HEK293 (cell line): ENCODE data around the gene ASIC1.
A peak's percentile ranks its signal among the peaks of the same experiment; 100 is the strongest.

Source experiments
- GLIS1 ChIP-seq: fragments of 450-650 bp; formaldehyde crosslinking; IDR thresholded peaks from 2 replicates; pipeline ENCODE4 v1.5.1; 2016; ENCODE audit warnings: missing biosample characterization, missing genetic modification characterization
- HOXD13 ChIP-seq: sonication (generic); formaldehyde crosslinking; IDR thresholded peaks from 2 replicates; pipeline ENCODE4 v1.8.0; 2022; ENCODE audit warnings: missing genetic modification reagents, borderline replicate concordance
- KLF7 ChIP-seq: fragments of 450-650 bp; formaldehyde crosslinking; IDR thresholded peaks from 2 replicates; pipeline ENCODE4 v1.5.1; 2016; ENCODE audit warnings: missing biosample characterization, missing genetic modification characterization, borderline replicate concordance
- RBAK ChIP-seq: fragments of 450-650 bp; formaldehyde crosslinking; IDR thresholded peaks from 2 replicates; pipeline ENCODE4 v1.5.1; 2016; ENCODE audit warnings: missing biosample characterization, missing genetic modification characterization
- TRIM28 ChIP-seq: IDR thresholded peaks from 2 replicates; pipeline ENCODE4 v1.6.1; 2011; ENCODE audit warnings: low read length, control low read depth, borderline replicate concordance
- TSHZ1 ChIP-seq: fragments of 450-650 bp; formaldehyde crosslinking; IDR thresholded peaks from 2 replicates; pipeline ENCODE4 v1.5.1; 2016; ENCODE audit warnings: missing biosample characterization, missing genetic modification characterization, borderline replicate concordance
- YY2 ChIP-seq: fragments of 450-650 bp; formaldehyde crosslinking; IDR thresholded peaks from 2 replicates; pipeline ENCODE4 v1.5.1; 2016; ENCODE audit warnings: missing biosample characterization, missing genetic modification characterization
- ZBTB10 ChIP-seq: fragments of 450-650 bp; formaldehyde crosslinking; IDR thresholded peaks from 2 replicates; pipeline ENCODE4 v1.5.1; 2016; ENCODE audit warnings: missing biosample characterization, missing genetic modification characterization
- ZBTB20 ChIP-seq: fragments of 450-650 bp; formaldehyde crosslinking; IDR thresholded peaks from 2 replicates; pipeline ENCODE4 v1.5.1; 2016; ENCODE audit warnings: missing biosample characterization, missing genetic modification characterization
- ZBTB21 ChIP-seq: fragments of 450-650 bp; formaldehyde crosslinking; IDR thresholded peaks from 2 replicates; pipeline ENCODE4 v1.5.1; 2017; ENCODE audit warnings: missing biosample characterization, missing genetic modification characterization
- ZFP37 ChIP-seq: fragments of 450-650 bp; formaldehyde crosslinking; IDR thresholded peaks from 2 replicates; pipeline ENCODE4 v1.5.1; 2016; ENCODE audit warnings: missing biosample characterization, missing genetic modification characterization
- ZNF112 ChIP-seq: fragments of 450-650 bp; formaldehyde crosslinking; IDR thresholded peaks from 2 replicates; pipeline ENCODE4 v1.5.0; 2017; ENCODE audit warnings: missing biosample characterization, missing genetic modification characterization
- ZNF114 ChIP-seq: fragments of 450-650 bp; formaldehyde crosslinking; IDR thresholded peaks from 2 replicates; pipeline ENCODE4 v1.5.0; 2017; ENCODE audit warnings: missing biosample characterization, missing genetic modification characterization
- ZNF140 ChIP-seq: fragments of 450-650 bp; formaldehyde crosslinking; IDR thresholded peaks from 2 replicates; pipeline ENCODE4 v1.5.1; 2016; ENCODE audit warnings: missing biosample characterization, missing genetic modification characterization
- ZNF202 ChIP-seq: fragments of 450-650 bp; formaldehyde crosslinking; IDR thresholded peaks from 2 replicates; pipeline ENCODE4 v1.5.1; 2016; ENCODE audit warnings: missing biosample characterization, missing genetic modification characterization, borderline replicate concordance
- ZNF324 ChIP-seq: fragments of 450-650 bp; formaldehyde crosslinking; IDR thresholded peaks from 2 replicates; pipeline ENCODE4 v1.5.1; 2016; ENCODE audit warnings: missing biosample characterization, missing genetic modification characterization
- ZNF354C ChIP-seq: fragments of 450-650 bp; formaldehyde crosslinking; IDR thresholded peaks from 2 replicates; pipeline ENCODE4 v1.5.1; 2016; ENCODE audit warnings: missing biosample characterization, missing genetic modification characterization, low read depth, borderline replicate concordance
- ZNF48 ChIP-seq: fragments of 450-650 bp; formaldehyde crosslinking; IDR thresholded peaks from 2 replicates; pipeline ENCODE4 v1.5.1; 2016; ENCODE audit warnings: missing biosample characterization, missing genetic modification characterization
- ZNF488 ChIP-seq: fragments of 450-650 bp; formaldehyde crosslinking; IDR thresholded peaks from 2 replicates; pipeline ENCODE4 v1.5.1; 2016; ENCODE audit warnings: missing biosample characterization, missing genetic modification characterization
- ZNF510 ChIP-seq: fragments of 450-650 bp; formaldehyde crosslinking; IDR thresholded peaks from 2 replicates; pipeline ENCODE4 v1.5.1; 2018; ENCODE audit warnings: mild to moderate bottlenecking, missing genetic modification characterization, missing biosample characterization; ENCODE audit not compliant: insufficient replicate concordance
- ZNF560 ChIP-seq: fragments of 450-650 bp; formaldehyde crosslinking; IDR thresholded peaks from 2 replicates; pipeline ENCODE4 v1.5.1; 2017; ENCODE audit warnings: missing biosample characterization, missing genetic modification characterization, borderline replicate concordance
- ZNF624 ChIP-seq: fragments of 450-650 bp; formaldehyde crosslinking; IDR thresholded peaks from 2 replicates; pipeline ENCODE4 v1.5.1; 2017; ENCODE audit warnings: missing biosample characterization, missing genetic modification characterization
- ZNF692 ChIP-seq: fragments of 450-650 bp; formaldehyde crosslinking; IDR thresholded peaks from 2 replicates; pipeline ENCODE4 v1.5.1; 2016; ENCODE audit warnings: missing biosample characterization, missing genetic modification characterization
- ZNF837 ChIP-seq: fragments of 450-650 bp; formaldehyde crosslinking; IDR thresholded peaks from 2 replicates; pipeline ENCODE4 v1.5.1; 2016; ENCODE audit warnings: missing biosample characterization, missing genetic modification characterization
- ZSCAN4 ChIP-seq: fragments of 450-650 bp; formaldehyde crosslinking; IDR thresholded peaks from 2 replicates; pipeline ENCODE4 v1.5.1; 2017; ENCODE audit warnings: missing biosample characterization, missing genetic modification characterization
- ZXDB ChIP-seq: fragments of 450-650 bp; formaldehyde crosslinking; IDR thresholded peaks from 2 replicates; pipeline ENCODE4 v1.5.1; 2016; ENCODE audit warnings: missing biosample characterization, missing genetic modification characterization
- TF ChIP-seq, protein P1 (sequence below): fragments of 450-650 bp; formaldehyde crosslinking; IDR thresholded peaks from 2 replicates; pipeline ENCODE4 v1.5.1; 2016; ENCODE audit warnings: missing biosample characterization, missing genetic modification characterization, borderline replicate concordance

ASIC1 gene

GRCh38 chr12:50025187-50026059 lies 32.0 kb upstream of the ASIC1 start, which contains the start of gene RACGAP1 (continued):
- TF ChIP-seq ZSCAN4 (tag by site-specific recombination) (no peak), TRIM28 (no peak), GLIS1 (tag by site-specific recombination) (peak; percentile 80), HOXD13 (CRISPR knock-in tag) (no peak), ZNF354C (tag by site-specific recombination) (no peak), ZFP37 (tag by site-specific recombination) (peak; percentile 12; the same call in 1 of the 2 replicates), ZNF140 (tag by site-specific recombination) (no peak), ZBTB10 (tag by site-specific recombination) (peak; percentile 61; the same call in 1 of the 2 replicates), ZNF510 (tag by site-specific recombination) (no peak), ZBTB21 (tag by site-specific recombination) (peak; percentile 95), ZXDB (tag by site-specific recombination) (peak; percentile 96), ZNF624 (tag by site-specific recombination) (no peak), ZNF692 (tag by site-specific recombination) (peak; percentile 98), ZNF560 (tag by site-specific recombination) (no peak), RBAK (tag by site-specific recombination) (no peak), ZNF202 (tag by site-specific recombination) (no peak), YY2 (tag by site-specific recombination) (peak; percentile 96), ZNF324 (tag by site-specific recombination) (peak; percentile 71; the same call in 1 of the 2 replicates), ZNF112 (tag by site-specific recombination) (no peak), TSHZ1 (no peak), ZNF48 (tag by site-specific recombination) (no peak), ZNF837 (tag by site-specific recombination) (no peak), ZBTB20 (tag by site-specific recombination) (peak; percentile 91), KLF7 (tag by site-specific recombination) (peak; percentile 97), ZNF114 (no peak), ZNF488 (tag by site-specific recombination) (no peak)
- TF ChIP-seq, protein P1, sequence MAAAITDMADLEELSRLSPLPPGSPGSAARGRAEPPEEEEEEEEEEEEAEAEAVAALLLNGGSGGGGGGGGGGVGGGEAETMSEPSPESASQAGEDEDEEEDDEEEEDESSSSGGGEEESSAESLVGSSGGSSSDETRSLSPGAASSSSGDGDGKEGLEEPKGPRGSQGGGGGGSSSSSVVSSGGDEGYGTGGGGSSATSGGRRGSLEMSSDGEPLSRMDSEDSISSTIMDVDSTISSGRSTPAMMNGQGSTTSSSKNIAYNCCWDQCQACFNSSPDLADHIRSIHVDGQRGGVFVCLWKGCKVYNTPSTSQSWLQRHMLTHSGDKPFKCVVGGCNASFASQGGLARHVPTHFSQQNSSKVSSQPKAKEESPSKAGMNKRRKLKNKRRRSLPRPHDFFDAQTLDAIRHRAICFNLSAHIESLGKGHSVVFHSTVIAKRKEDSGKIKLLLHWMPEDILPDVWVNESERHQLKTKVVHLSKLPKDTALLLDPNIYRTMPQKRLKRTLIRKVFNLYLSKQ (tag by site-specific recombination): peak; percentile 36; the same call in 1 of the 2 replicates
